PC-3 (cell line): ENCODE data around the gene EPO. TPM values are rescaled to one million over a fixed set of nuclear protein-coding genes. Genes with fewer than 3 reads are reported as not detected.

ENCODE experiments used
- ATAC-seq: fragments of 200-7000 bp; cut with Tn5 transposase; 2 replicates; pipeline ENCODE4 v1.9.1; 2020; ENCODE audit warnings: mild to moderate bottlenecking, moderate library complexity
- BruUV-seq: library from RNA; stranded (reverse); fragments of 400-500 nt; replicated peaks from 2 replicates; lab custom pipeline; 2021; lab: Mats Ljungman, UMichigan
- CTCF ChIA-PET: fragments of 300-600 bp; sonication (Branson Sonifier 250); formaldehyde crosslinking; loops from one replicate; lab custom pipeline; 2022; ENCODE audit warnings: antibody characterized with exemption; lab: Charles Lee
- POLR2A ChIA-PET: fragments of 300-600 bp; sonication (Branson Sonifier 250); formaldehyde crosslinking; loops from one replicate; lab custom pipeline; 2022; ENCODE audit warnings: antibody characterized with exemption; ENCODE audit not compliant: unreplicated experiment; lab: Charles Lee
- DNase-seq: peaks from one replicate; pipeline ENCODE4 v3.0.0-alpha.2; 2015
- H2AFZ ChIP-seq: fragments of 300-600 bp; sonication (generic); 2 replicates; pipeline ENCODE4 v1.6.0; 2016; ENCODE audit warnings: antibody characterized with exemption, low read length
- H3F3A ChIP-seq: fragments of 300-600 bp; sonication (generic); one replicate; pipeline ENCODE4 v1.6.0; 2017; ENCODE audit warnings: antibody characterized with exemption, low read length, control low read depth, mild to moderate bottlenecking; ENCODE audit not compliant: unreplicated experiment
- H3K27ac ChIP-seq: fragments of 300-600 bp; sonication (generic); 2 replicates; pipeline ENCODE4 v1.5.1; 2016; ENCODE audit warnings: mild to moderate bottlenecking, low read length
- H3K27me3 ChIP-seq: fragments of 300-600 bp; sonication (generic); 2 replicates; pipeline ENCODE4 v1.6.1; 2016; ENCODE audit warnings: low read length, mixed read lengths
- H3K36me3 ChIP-seq: fragments of 300-600 bp; sonication (generic); 2 replicates; pipeline ENCODE4 v1.6.1; 2016; ENCODE audit warnings: low read depth, mixed run types, low read length, mixed read lengths
- H3K4me1 ChIP-seq: fragments of 300-600 bp; sonication (generic); 2 replicates; pipeline ENCODE4 v1.5.1; 2016; ENCODE audit warnings: low read length; ENCODE audit not compliant: insufficient read depth
- H3K4me2 ChIP-seq: fragments of 300-600 bp; sonication (generic); 2 replicates; pipeline ENCODE4 v1.6.0; 2016; ENCODE audit warnings: low read length
- H3K4me3 ChIP-seq: fragments of 300-600 bp; sonication (generic); 2 replicates; pipeline ENCODE4 v1.5.1; 2016; ENCODE audit warnings: mild to moderate bottlenecking, low read length, mixed read lengths
- H3K79me2 ChIP-seq: fragments of 300-600 bp; sonication (generic); 2 replicates; pipeline ENCODE4 v1.6.1; 2017; ENCODE audit warnings: low read length, mixed read lengths
- H3K9ac ChIP-seq: fragments of 300-600 bp; sonication (generic); 2 replicates; pipeline ENCODE4 v1.6.0; 2016; ENCODE audit warnings: mild to moderate bottlenecking, low read length
- H3K9me2 ChIP-seq: fragments of 300-600 bp; sonication (generic); replicated peaks from 2 replicates; pipeline ENCODE4 v1.6.1; 2016; ENCODE audit warnings: mixed run types, low read length, mixed read lengths
- H3K9me3 ChIP-seq: fragments of 300-600 bp; sonication (generic); 2 replicates; pipeline ENCODE4 v1.6.1; 2016; ENCODE audit warnings: low read length, mixed read lengths
- H4K20me1 ChIP-seq: fragments of 300-600 bp; sonication (generic); 2 replicates; pipeline ENCODE4 v1.6.1; 2016; ENCODE audit warnings: low read length, mixed read lengths
- EZH2 ChIP-seq: fragments of 300-600 bp; sonication (generic); IDR thresholded peaks from one replicate; pipeline ENCODE4 v1.6.1; 2017; ENCODE audit warnings: antibody characterized with exemption, mild to moderate bottlenecking, low read length; ENCODE audit not compliant: unreplicated experiment
- EZH2phosphoT487 ChIP-seq: fragments of 300-600 bp; sonication (generic); IDR thresholded peaks from 2 replicates; pipeline ENCODE4 v1.6.1; 2018; ENCODE audit warnings: mild to moderate bottlenecking, antibody characterized with exemption, low read length, borderline replicate concordance
- intact Hi-C: fragments of 100-400 bp; cut with micrococcal nuclease; formaldehyde crosslinking; loops from 2 replicates; pipeline ENCODE4 v1.9.0; 2023
- total RNA-seq: library from RNA; depleted of rRNA; stranded (reverse); fragments of >200 nt; gene quantifications from 2 replicates; pipeline ENCODE4 v1.2.3, GENCODE V29; 2014
- TF ChIP-seq, protein P1 (sequence below): fragments of 300-600 bp; sonication (generic); conservative IDR thresholded peaks from 2 replicates; pipeline ENCODE4 v1.5.1; 2017; ENCODE audit warnings: antibody characterized with exemption, low read depth, mild to moderate bottlenecking, low read length

EPO gene
- total RNA-seq, 1 experiment from 2014 or later, result not detected

DNA sequence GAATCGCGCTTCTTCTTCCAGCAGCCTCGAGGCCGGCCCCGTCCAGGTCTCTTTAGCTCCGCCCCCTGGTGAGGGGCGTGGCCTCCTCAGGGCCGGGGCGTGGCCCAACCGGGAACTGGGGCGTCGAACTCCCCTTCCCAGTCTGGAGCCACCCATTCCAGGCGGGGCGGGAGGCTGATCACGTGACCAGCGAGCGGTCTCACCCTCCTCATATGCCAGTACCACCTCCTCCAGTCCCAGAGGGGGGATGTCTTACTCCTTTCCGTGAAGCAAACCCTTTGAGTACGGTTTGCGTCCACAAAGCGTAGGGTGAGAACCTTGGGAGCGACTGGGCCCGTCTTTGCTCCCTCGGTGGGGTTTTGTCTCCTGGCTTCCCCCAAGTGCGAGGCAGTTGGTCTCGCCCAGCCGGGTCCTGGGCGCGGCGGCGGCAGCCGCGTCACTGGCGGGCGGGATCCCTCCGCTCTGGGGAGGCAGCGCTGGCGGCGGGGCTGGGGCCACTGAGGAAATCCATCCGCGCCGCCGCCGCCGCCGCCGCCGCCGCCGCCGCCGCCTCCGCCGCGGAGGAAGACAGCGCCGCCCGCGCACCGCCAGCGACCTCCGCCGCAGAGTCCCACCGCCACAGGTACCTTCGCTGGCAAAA lies 46.8 kb upstream of the EPO start, which contains the start of gene GNB2:
Gene GNB2 (plus strand): TSS at position 439 of the 640 bp plus-strand sequence. CDS start 2,526 bp downstream, outside the sequence.
- peaks cover 24% of the 10 kb centered on the region for H3K79me2 ChIP-seq
- H3F3A ChIP-seq, result no peaks in the 10 kb centered on the region
- no peaks in the 10 kb centered on the region for H3K27me3 ChIP-seq
- no peaks in the 10 kb centered on the region for H4K20me1 ChIP-seq
- H3K4me2 ChIP-seq, result peak within 1 kb of the TSS; percentile 98
- peak within 1 kb of the TSS; percentile 100 for H3K4me3 ChIP-seq
- H3K9ac ChIP-seq, result peak within 1 kb of the TSS; percentile 92
- H3K4me1 ChIP-seq, result no peaks in the 10 kb centered on the region
- peak; percentile 97 for DNase-seq
- CTCF ChIA-PET, result interaction anchor here (0.5 kb wide), 1 partner anchor 490 kb away, joined by 5 read pairs; no protein-coding TSS in a partner anchor
- no TSS peak for BruUV-seq
- intact Hi-C loops, result loop anchor here (1.0 to 5.0 kb wide), 4 partner anchors 46 to 87 kb away; partner anchors contain the start of genes FBXO24, LRCH4 and MOSPD3
- H3K27ac ChIP-seq, result peak within 1 kb of the TSS; percentile 91
- H3K9me3 ChIP-seq, result no peaks in the 10 kb centered on the region
- peak within 1 kb of the TSS; percentile 95 for H2AFZ ChIP-seq
- 0 out of 2 replicates have a peak, but pooled peaks cover 8% of the 10 kb centered on the region for H3K36me3 ChIP-seq
- peak; percentile 73 for ATAC-seq
- H3K9me2 ChIP-seq, result no peaks in the 10 kb centered on the region
- TF ChIP-seq EZH2phosphoT487, result no peak
- TF ChIP-seq, protein P1, sequence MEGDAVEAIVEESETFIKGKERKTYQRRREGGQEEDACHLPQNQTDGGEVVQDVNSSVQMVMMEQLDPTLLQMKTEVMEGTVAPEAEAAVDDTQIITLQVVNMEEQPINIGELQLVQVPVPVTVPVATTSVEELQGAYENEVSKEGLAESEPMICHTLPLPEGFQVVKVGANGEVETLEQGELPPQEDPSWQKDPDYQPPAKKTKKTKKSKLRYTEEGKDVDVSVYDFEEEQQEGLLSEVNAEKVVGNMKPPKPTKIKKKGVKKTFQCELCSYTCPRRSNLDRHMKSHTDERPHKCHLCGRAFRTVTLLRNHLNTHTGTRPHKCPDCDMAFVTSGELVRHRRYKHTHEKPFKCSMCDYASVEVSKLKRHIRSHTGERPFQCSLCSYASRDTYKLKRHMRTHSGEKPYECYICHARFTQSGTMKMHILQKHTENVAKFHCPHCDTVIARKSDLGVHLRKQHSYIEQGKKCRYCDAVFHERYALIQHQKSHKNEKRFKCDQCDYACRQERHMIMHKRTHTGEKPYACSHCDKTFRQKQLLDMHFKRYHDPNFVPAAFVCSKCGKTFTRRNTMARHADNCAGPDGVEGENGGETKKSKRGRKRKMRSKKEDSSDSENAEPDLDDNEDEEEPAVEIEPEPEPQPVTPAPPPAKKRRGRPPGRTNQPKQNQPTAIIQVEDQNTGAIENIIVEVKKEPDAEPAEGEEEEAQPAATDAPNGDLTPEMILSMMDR, result no peak
- TF ChIP-seq EZH2, result no peak
- POLR2A ChIA-PET, result interaction anchor here (0.6 kb wide), 2 partner anchors 19 to 41 kb away, joined by 3 to 6 read pairs; no protein-coding TSS in a partner anchor

DNA sequence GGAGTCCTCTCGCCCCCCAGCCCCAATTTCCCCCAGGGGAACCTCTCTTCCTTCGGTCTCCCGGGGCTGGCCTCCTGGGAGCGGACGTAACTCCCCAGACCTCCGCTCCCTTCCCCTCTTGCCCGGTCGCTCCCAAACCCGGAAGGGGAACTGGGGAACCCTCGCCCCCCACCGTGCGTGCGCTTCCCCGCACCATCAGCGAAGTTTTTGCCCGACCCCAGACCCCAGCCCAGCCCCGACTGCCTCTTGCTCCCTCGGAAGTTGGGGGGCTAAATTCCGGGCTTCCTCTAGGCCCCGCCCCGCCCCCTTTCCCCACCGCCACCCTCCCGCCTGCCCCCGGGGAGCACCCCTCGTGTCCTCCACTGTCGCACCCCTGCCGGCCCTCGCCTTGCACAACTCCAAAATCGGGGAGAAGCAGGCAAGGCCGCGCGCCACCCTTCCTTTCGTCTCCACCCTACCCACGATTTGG lies 46.3 kb upstream of the EPO start:
- Histone ChIP-seq H3K9me3 (no peaks in the 10 kb centered on the region), H3K9ac (peak overlapping the region; percentile 92), H3K27ac (no peak overlapping the region), H2AFZ (peak overlapping the region; percentile 95), H3K79me2 (peaks cover 24% of the 10 kb centered on the region), H3K9me2 (no peaks in the 10 kb centered on the region), H3K36me3 (0 out of 2 replicates have a peak, but pooled peaks cover 8% of the 10 kb centered on the region), H3K27me3 (no peaks in the 10 kb centered on the region), H3K4me3 (peak overlapping the region; percentile 100), H3K4me2 (peak overlapping the region; percentile 98), H3K4me1 (no peaks in the 10 kb centered on the region), H3F3A (no peaks in the 10 kb centered on the region), H4K20me1 (no peaks in the 10 kb centered on the region)
- ChIA-PET POLR2A (no interaction called here), CTCF (interaction anchor here (0.8 kb wide), 1 partner anchor 88 kb away, joined by 3 read pairs; the partner anchor contains the start of gene FBXO24)
- intact Hi-C loops, result loop anchor here (1.0 to 5.0 kb wide), 4 partner anchors 47 to 88 kb away; partner anchors contain the start of genes FBXO24, LRCH4 and MOSPD3
- peak; percentile 3; the same call in 1 of the 2 replicates for ATAC-seq
- TF ChIP-seq EZH2phosphoT487, result no peak
- no peak for TF ChIP-seq EZH2
- TF ChIP-seq, protein P1, result no peak
- no TSS peak for BruUV-seq
- no peak for DNase-seq
